Retinal pigment epithelial cell (primary cell): ENCODE data around the gene MANF.

Experiments used
- DNase-seq: peaks from one replicate; pipeline ENCODE4 v3.0.0-alpha.2; 2010; ENCODE audit warnings: low read depth
- H3K4me3 ChIP-seq: 2 replicates; pipeline ENCODE4 v1.5.1; 2011; ENCODE audit warnings: mild to moderate bottlenecking, low read length, control low read depth, moderate library complexity
- CTCF ChIP-seq: conservative IDR thresholded peaks from 2 replicates; pipeline ENCODE4 v1.5.1; 2011; ENCODE audit warnings: low read depth, low read length, control low read depth, inconsistent platforms

The MANF gene

GRCh38 chr3:51401735-51402134 is 16.6 kb downstream of the MANF start:
- H3K4me3 ChIP-seq, result no peak overlapping the region
- DNase-seq, result no peak
- TF ChIP-seq CTCF, result no peak

GRCh38 chr3:51403675-51404074 is 18.6 kb downstream of the MANF start:
- no peak for TF ChIP-seq CTCF
- no peak for DNase-seq
- no peak overlapping the region for H3K4me3 ChIP-seq

GRCh38 chr3:51408021-51408420 is 22.9 kb downstream of the MANF start:
- TF ChIP-seq CTCF, result no peak
- DNase-seq, result no peak

GRCh38 chr3:51408813-51409212 is 23.7 kb downstream of the MANF start:
- DNase-seq, result no peak
- TF ChIP-seq CTCF, result no peak
- no peak overlapping the region for H3K4me3 ChIP-seq

More at GRCh38 chr3:51408021-51408420, 22.9 kb downstream of the MANF start:
- no peak overlapping the region for H3K4me3 ChIP-seq

- TF ChIP-seq CTCF, result no peak
- H3K4me3 ChIP-seq, result no peak overlapping the region
- no peak for DNase-seq
Measured at GRCh38 chr3:51422211-51422610, 37.1 kb downstream of the MANF start.

- TF ChIP-seq CTCF, result no peak
- no peak for DNase-seq
- no peak overlapping the region for H3K4me3 ChIP-seq
Measured at GRCh38 chr3:51426921-51427320, 41.8 kb downstream of the MANF start.

GRCh38 chr3:51429138-51429537 is 44.0 kb downstream of the MANF start:
- no peak overlapping the region for H3K4me3 ChIP-seq
- no peak for TF ChIP-seq CTCF
- no peak for DNase-seq
